ENCODE data around the gene LRRC72. TPM values are rescaled to one million over a fixed set of nuclear protein-coding genes. Genes with fewer than 3 reads are reported as not detected.

The LRRC72 gene
- total and polyA plus RNA-seq, 9 of the 15 experiments (the other 6 are each of a cell fraction or from before 2014, with no cell fraction given): 0.10 TPM; not detected in 8

GRCh38 chr7:16492513-16493062, 34.0 kb upstream of the LRRC72 start (continued):
- TF ChIP-seq HNRNPLL (IDR thresholded peaks at IDR 0.05; ENCODE audit: low read depth, low read length, poor library complexity, severe bottlenecking) (no peak), DNMT1 (IDR thresholded peaks at IDR 0.05) (no peak), HMGN3 (IDR thresholded peaks at IDR 0.05; ENCODE audit: borderline replicate concordance, extremely low read depth, insufficient read length, low read depth, low read length) (no peak), RBM22 (IDR thresholded peaks at IDR 0.05; ENCODE audit: low read depth, low read length, poor library complexity, severe bottlenecking) (no peak), NEUROD1 (IDR thresholded peaks at IDR 0.05; ENCODE audit: borderline replicate concordance, low read depth, low read length, partially characterized antibody) (no peak), STAT5B (CRISPR knock-in tag; IDR thresholded peaks at IDR 0.05) (no peak), CREBBP (IDR thresholded peaks at IDR 0.05; ENCODE audit: low read depth, low read length) (no peak), PRMT5 (CRISPR knock-in tag; IDR thresholded peaks at IDR 0.05) (no peak), ZNF274 (IDR thresholded peaks at IDR 0.05; ENCODE audit: borderline replicate concordance, low read depth, low read length) (no peak), ZNF780A (CRISPR knock-in tag; IDR thresholded peaks at IDR 0.05) (no peak), NONO (IDR thresholded peaks at IDR 0.05; ENCODE audit: low read depth in 2 of 2, low read length in 1 of 2) (no peak), TBP (optimal IDR thresholded peaks at IDR 0.05; ENCODE audit: low read depth, low read length) (no peak), ELF2 (CRISPR knock-in tag; IDR thresholded peaks at IDR 0.05) (no peak; the same call in 1 of the 2 replicates), RAD21 (CRISPR knock-in tag; conservative IDR thresholded peaks at IDR 0.05 in 1 of 2, IDR thresholded peaks at IDR 0.05 in 1 of 2) (peak in 1 of 2 experiments; percentile 39; a peak in 1 of 4 replicates), ZNF785 (CRISPR knock-in tag; IDR thresholded peaks at IDR 0.05) (no peak), SIN3A (IDR thresholded peaks at IDR 0.05; ENCODE audit: borderline replicate concordance in 2 of 2, control insufficient read depth in 1 of 2, low read depth in 2 of 2, low read length in 2 of 2) (no peak), PCBP1 (IDR thresholded peaks at IDR 0.05; ENCODE audit: low read depth, low read length, poor library complexity, severe bottlenecking) (no peak), MXD1 (CRISPR knock-in tag; IDR thresholded peaks at IDR 0.05; ENCODE audit: borderline replicate concordance, poor library complexity, severe bottlenecking) (no peak), THRAP3 (IDR thresholded peaks at IDR 0.05; ENCODE audit: borderline replicate concordance) (no peak), SNAPC5 (CRISPR knock-in tag; IDR thresholded peaks at IDR 0.05) (no peak), TRIM25 (IDR thresholded peaks at IDR 0.05; ENCODE audit: borderline replicate concordance) (no peak), CXXC5 (CRISPR knock-in tag; IDR thresholded peaks at IDR 0.05) (peak; percentile 56), COPS2 (conservative IDR thresholded peaks at IDR 0.05) (no peak), FOXK2 (conservative IDR thresholded peaks at IDR 0.05 in 1 of 2, IDR thresholded peaks at IDR 0.05 in 1 of 2; ENCODE audit: low read depth in 2 of 2) (peak in 1 of 2 experiments; percentile 32; a peak in 1 of 4 replicates)
- TF ChIP-seq, protein P1, sequence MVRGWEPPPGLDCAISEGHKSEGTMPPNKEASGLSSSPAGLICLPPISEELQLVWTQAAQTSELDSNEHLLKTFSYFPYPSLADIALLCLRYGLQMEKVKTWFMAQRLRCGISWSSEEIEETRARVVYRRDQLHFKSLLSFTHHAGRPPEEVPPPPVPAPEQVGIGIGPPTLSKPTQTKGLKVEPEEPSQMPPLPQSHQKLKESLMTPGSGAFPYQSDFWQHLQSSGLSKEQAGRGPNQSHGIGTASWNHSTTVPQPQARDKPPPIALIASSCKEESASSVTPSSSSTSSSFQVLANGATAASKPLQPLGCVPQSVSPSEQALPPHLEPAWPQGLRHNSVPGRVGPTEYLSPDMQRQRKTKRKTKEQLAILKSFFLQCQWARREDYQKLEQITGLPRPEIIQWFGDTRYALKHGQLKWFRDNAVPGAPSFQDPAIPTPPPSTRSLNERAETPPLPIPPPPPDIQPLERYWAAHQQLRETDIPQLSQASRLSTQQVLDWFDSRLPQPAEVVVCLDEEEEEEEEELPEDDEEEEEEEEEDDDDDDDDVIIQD (CRISPR knock-in tag; IDR thresholded peaks at IDR 0.05): no peak
